ENCODE results near the gene TRMU.
"Not testable (repeated sequence)": the region's sequence is repeated elsewhere in the genome, so short reads cannot be mapped to it uniquely, and the experiment has no call there.

The TRMU gene

DNA sequence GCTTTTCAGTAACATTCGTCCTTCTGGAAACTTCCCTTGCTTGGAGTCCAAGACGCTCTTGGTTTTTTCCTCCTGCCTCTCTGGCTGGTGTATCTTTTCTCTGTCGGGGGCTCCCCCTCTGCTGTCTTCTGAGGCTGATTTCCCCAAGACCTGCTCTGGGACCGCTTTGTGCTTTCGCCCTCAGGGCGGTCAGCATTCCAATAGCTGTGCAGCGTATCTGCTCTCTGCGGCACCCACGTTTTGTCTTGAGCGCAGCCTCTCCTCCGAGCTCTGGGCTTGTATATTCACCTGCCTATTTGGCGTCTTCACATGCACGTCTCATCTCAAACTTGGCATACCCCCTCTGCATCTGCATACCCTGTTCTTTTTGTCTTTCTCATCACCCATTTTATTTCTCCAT lies 36.4 kb upstream of the TRMU start:
- DNase-seq (ENCODE audit: low read depth in 2 of 2), result no peak

GRCh38 chr22:46300491-46300890 lies 35.0 kb upstream of the TRMU start:
- DNase-seq (ENCODE audit: low read depth in 2 of 2), result no peak

- DNase-seq (ENCODE audit: low read depth in 2 of 2), result no peak
Measured at GRCh38 chr22:46303347-46303965, 32.1 kb upstream of the TRMU start.

- DNase-seq (ENCODE audit: low read depth in 2 of 2), result no peak
Measured at GRCh38 chr22:46308283-46308988, 27.1 kb upstream of the TRMU start.

- no peak for DNase-seq (ENCODE audit: low read depth in 2 of 2)
Measured at GRCh38 chr22:46309526-46310085, 25.9 kb upstream of the TRMU start.

DNA sequence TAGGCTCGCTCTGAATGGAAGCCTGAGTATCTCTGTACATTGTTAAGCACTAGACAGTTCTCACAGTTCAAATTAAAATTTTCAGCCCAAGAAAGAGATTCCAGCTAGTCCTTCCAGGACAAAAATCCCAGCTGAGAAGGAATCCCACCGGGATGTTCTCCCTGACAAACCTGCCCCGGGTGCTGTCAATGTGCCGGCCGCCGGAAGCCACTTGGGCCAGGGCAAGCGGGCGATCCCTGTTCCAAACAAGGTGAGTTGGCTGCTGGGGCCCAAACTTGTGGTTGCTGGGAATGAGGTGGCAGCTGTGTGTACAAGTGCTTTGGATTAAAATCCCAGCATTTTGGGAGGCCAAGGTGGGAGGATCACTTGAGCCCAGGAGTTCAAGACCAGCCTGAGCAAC lies 23.5 kb upstream of the TRMU start:
- no peak for DNase-seq (ENCODE audit: low read depth in 2 of 2)

GRCh38 chr22:46312848-46313247 lies 22.7 kb upstream of the TRMU start:
- not testable (repeated sequence) for DNase-seq (ENCODE audit: low read depth in 2 of 2)

DNA sequence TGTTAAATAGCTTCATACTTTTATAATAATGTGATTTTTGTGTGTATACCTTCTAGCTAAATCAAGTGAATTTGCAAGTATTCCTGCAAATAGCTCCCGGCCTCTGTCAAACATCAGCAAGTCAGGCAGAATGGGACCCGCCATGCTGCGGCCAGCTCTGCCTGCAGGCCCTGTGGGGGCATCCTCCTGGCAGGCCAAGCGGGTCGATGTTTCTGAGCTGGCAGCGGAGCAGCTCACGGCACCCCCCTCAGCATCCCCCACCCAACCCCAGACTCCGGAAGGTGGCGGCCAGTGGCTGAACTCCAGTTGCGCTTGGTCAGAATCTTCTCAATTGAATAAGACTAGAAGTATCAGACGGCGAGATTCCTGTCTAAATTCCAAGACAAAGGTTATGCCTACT lies 19.5 kb upstream of the TRMU start:
- DNase-seq (ENCODE audit: low read depth in 2 of 2), result no peak

DNA sequence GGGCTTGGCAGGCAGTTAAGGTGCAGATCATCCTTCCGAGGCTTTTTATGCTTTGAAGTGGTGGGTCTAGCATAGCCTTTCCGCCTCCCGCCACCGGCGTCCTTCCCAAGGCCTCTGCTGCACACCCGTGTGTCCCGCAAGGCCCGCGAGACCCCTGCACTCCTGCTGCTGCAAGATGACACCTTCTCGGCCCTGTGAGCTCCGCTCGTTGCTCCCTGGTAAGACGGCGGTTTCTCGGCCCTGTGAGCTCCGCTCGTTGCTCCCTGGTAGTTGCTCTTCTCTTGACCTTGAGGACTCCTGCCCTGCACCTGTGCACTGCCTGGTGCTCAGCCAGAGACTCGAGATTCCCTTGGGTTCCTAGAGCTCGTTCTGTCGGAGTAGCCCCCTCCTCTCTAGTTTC lies 17.9 kb upstream of the TRMU start:
- no peak for DNase-seq (ENCODE audit: low read depth in 2 of 2)

DNA sequence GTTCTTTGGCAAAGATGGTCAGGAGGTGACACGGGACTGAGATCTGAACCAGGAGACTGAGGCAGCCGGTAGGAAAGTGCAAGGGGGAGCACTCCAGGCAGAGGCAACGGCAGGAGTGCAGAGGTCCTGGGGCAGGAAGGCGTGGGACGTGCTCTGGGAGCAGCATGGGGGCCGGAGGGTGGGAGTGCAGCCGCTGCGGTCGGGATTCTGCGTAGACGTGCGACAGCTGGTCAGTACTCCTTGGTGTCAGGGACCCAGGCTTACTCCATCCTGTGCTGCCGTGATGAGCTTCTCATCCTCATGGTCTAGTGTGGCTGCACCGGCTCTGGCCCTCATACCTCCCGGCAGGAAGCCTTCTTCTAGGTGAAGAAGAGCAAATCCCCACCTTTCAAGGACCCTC lies 16.9 kb upstream of the TRMU start:
- DNase-seq (ENCODE audit: low read depth in 2 of 2), result no peak

DNA sequence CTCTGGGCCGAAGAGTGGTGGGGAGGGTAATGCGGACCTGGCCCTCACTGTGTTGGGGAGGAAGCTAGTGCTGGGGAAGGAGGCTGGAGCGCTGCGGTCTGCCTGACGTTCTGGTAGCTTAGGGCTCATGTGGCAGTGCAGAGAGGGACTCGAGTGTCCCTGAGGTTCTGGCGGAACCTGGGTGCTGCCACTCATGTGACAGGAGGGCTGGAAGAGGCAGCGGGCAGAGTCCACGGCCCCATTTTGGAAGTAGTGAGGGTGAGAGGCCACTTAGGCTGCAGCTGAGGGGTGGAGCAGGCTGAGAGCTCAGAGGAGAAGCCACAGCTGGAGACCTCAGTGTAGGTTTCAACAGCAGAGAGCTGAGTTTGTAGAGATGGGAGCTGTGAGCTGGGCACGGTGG lies 16.2 kb upstream of the TRMU start:
- no peak for DNase-seq (ENCODE audit: low read depth in 2 of 2)

- no peak for DNase-seq (ENCODE audit: low read depth in 2 of 2)
Measured at GRCh38 chr22:46320166-46320710, 15.3 kb upstream of the TRMU start.

DNA sequence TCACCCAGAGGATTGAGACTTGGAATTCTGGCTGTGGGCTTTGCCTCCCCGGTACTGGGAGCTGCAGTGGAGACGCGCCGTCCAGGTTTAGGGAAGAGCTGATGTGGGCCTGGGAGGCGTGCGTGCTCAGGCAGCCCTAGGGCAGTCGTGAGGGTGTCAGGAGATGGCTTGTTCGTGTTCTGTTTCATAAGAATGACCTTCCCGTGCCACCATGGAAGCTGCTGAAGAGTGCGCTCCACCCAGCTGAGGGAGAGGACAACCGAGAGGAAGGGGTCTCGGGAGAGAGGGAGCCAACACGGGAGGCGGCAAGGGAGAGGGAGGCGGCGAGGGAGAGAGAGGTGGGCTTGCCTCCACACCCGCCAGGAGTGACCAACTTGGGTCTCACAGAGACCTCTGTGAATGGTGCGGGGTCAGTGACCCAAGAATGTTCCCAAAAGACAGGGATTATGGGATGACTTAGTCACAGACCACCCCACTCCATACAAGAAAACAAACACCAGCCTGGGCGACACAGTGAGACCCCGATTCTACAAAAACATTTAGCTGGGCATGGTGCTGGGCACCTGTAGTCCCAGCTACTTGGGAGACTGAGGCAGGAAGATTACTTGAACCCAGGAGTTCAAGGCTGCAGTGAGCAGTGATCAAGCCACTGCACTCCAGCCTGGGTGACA lies 14.7 kb upstream of the TRMU start:
- no peak for DNase-seq (ENCODE audit: low read depth in 2 of 2)

DNA sequence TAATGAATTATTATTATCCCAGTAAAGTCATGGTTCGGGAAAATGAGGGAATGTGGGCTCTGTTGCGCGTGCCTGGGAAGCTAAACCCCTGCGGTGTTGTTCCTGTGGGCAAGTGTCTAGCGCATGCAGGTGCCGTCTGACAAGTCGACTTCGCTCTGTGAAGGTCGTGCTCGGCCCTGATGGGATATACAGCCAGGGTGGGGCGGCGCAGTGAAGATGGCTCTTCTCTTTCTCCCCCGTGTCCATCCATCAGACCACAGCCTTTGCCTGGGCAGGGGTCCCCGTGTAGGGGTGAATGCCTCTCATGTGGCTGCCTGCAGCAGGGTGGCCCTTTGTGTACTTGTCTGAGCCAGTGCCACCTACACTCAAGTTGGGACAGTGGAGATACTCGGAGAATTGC lies 12.8 kb upstream of the TRMU start:
- no peak for DNase-seq (ENCODE audit: low read depth in 2 of 2)

GRCh38 chr22:46323162-46323561 lies 12.4 kb upstream of the TRMU start:
- DNase-seq (ENCODE audit: low read depth in 2 of 2), result no peak

GRCh38 chr22:46326066-46326680 lies 9.3 kb upstream of the TRMU start:
- no peak for DNase-seq (ENCODE audit: low read depth in 2 of 2)

- DNase-seq (ENCODE audit: low read depth in 2 of 2), result no peak
Measured at GRCh38 chr22:46327691-46328465, 7.6 kb upstream of the TRMU start.

- DNase-seq (ENCODE audit: low read depth in 2 of 2), result no peak
Measured at GRCh38 chr22:46328797-46329196, 6.7 kb upstream of the TRMU start.

DNA sequence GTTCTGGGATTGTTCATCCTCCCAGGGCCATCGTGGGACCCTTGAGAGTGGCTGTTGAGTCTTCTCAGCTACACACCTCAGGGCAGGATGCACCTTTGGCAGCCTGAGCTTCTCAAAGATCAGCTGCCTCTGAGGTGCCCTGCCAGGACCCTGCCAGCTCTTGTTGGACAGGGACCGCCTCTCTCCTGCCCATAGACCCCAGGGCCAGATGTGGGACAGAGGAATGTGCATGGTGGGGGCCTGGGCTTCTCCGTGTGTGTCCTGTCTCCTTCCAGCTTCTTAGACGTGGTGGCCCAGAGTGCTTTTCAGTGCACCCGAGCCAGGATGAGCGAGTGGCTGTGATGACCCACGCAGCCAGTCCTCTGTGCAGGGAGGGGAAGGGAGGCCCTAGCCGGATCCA lies 5.9 kb upstream of the TRMU start:
- DNase-seq (ENCODE audit: low read depth in 2 of 2), result no peak

DNA sequence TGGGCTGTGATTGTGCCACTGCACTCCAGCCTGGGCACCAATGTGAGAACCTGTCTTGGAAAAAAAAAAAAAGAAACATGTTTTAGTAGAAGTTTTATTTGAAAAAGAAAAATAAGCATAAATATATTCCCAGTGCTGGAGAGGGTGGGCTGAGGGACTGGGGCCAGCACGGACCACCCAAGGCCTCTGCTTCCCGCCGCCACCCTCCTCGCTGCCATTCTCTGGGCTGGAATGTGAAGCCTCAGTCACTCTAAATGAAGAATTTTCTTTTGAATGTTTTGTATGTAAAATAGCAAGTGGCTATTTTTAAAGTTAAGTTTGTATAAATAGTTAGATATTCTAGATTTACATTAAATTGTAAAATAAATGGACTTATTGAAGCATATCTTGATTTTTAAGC lies 5.1 kb upstream of the TRMU start:
- no peak for DNase-seq (ENCODE audit: low read depth in 2 of 2)

DNA sequence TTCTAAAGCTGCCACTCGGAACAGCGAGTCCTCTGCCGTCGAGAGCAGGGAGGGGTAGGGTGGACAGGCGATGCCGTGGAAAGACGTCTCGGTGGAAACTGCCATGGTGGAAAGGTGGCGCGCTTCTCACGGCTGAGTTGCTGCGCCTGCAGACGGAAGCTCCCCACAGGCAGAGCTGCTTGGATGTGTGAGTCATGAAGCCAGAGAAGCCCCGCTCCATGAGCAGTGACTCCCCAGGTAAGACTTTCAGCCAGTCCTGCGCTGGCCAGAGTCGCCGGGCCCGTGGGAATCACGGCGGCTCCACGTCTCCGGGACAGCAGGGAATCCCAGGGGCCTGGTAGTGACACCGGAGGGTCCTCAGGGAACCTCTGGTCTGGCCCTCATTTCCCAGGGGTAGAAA lies 4.0 kb upstream of the TRMU start:
- no peak for DNase-seq (ENCODE audit: low read depth in 2 of 2)
